ELF-1 (cell line): ENCODE results near the gene LRP2BP.

ENCODE experiments used
- DNase-seq: peaks from one replicate; pipeline ENCODE4 v3.0.0-alpha.2; 2016; ENCODE audit warnings: low read depth, low spot score

LRP2BP gene

GRCh38 chr4:185395238-185395955, at the start of gene LRP2BP:
Gene LRP2BP (minus strand): TSS chr4:185395924. CDS start chr4:185378186, 17,738 bp downstream.
- no peak for DNase-seq

- no peak for DNase-seq
These were observed 49.5 kb upstream of the LRP2BP start for GRCh38 chr4:185445209-185445608.

GRCh38 chr4:185441479-185441878, 45.8 kb upstream of the LRP2BP start:
- DNase-seq = no peak

GRCh38 chr4:185437809-185438208, 42.1 kb upstream of the LRP2BP start:
- DNase-seq = no peak

DNA sequence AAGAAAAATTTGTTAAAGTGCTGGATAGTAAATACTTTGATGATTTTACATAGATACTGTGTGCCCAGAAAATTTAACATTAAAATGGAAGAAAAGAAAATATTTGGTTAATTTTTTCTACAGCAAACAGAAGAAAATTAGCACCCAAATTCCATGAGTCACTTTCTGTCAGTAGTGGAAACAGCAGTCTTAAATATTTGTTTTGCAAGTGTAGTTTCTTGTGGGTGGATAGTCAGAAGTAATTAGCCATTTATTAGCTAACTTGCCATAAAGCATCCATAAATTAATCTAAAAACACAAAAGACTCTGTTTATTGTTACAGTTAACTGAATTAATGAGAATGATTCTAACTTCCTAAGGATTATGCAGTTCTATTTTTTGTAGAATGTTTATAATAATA, 39.7 kb upstream of the LRP2BP start:
- DNase-seq = no peak

GRCh38 chr4:185429660-185430059, 33.9 kb upstream of the LRP2BP start:
- DNase-seq = peak; percentile 5

GRCh38 chr4:185426960-185427688, 31.4 kb upstream of the LRP2BP start:
- no peak for DNase-seq

DNA sequence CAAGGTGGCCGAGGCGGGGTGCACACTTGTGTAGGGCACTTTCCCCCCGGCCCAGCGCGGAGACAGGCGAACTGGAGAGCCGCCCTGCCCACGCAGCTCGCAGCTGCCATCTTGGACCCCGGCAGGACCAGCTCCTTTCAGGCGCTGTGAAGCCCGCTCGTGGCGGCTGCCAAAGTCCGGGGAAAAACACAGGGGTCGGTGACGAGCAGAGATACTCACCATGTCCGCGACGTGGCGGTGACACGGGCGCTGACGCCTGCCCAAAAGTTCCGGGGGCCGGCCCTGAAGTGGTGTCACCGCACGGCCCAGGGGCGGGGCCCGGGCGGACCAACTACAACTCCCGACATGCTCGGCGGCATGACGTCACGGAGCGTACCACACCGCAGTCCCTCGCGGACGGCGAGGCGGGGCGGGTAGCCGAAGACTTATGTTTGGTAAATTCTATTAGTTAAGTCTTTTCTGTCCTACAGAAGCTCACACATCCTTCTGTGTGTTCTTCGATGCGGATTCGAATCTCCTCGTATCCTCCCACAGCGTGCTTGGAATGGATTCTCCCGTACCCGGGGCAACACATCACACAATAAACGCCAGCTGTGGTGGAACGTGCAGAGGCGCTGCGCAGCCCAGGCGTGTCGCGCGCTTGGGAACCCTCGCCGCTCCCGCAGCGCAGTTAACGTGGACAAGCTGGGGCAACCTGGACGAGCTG, 30.1 kb upstream of the LRP2BP start, which contains the start of gene UFSP2:
TSS of gene UFSP2 (minus strand) at position 318 of the 706 bp plus-strand sequence. CDS start at position 222, 96 bp downstream.
- DNase-seq = peak; percentile 94

GRCh38 chr4:185424905-185425646, 29.4 kb upstream of the LRP2BP start:
- no peak for DNase-seq

DNA sequence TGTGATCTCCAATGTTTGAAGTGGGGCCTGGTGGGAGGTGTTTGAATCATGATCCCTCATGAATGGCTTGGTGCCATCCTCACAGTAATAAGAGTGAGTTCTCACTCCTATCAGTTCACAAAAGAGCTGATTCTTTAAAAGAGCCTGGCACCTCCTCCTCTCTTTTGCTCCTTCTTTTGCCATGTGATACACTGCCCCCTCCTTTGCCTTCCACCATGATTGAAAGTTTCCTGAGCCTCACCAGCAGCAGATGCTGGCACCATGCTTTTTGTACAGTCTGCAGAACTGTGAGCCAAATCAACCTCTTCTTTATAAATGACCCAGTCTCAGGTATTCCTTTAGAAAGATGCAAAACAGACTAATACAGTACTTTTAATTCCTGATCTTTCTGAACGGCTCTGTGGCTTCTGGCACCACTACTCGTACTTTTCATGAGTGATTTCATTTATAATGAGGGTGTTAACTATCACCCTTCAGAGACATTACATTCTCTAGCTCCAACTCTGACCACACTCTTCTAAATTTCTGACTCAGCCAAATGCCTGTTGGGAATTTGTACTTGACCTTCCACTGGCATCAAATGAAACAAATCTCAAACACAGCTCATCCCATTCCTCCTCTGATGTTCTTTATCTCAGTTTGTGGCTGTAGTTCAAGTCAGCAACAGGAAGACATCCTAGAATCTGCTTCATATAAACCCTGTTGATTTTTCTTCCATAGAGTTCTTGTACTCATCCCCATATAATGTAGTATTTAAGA, 25.8 kb upstream of the LRP2BP start:
- no peak for DNase-seq

DNA sequence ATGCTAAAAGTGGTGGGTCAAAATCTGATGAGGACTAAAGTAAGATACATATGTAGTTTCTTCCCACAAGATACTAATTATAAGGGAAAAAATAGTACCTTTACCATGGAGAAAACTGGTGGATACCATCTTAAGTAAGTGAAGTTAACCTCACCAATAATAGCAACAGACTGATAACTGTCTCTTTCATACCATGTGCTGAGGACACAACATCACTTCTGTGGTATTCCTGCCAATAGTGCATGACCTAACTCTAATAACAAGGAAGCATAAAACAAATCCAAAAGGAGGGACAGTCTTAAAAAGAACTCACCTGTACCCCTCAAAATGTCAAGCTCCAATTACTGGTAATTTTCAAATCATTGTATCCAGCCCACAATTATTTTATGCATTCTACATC, 21.2 kb upstream of the LRP2BP start:
- DNase-seq = no peak

DNA sequence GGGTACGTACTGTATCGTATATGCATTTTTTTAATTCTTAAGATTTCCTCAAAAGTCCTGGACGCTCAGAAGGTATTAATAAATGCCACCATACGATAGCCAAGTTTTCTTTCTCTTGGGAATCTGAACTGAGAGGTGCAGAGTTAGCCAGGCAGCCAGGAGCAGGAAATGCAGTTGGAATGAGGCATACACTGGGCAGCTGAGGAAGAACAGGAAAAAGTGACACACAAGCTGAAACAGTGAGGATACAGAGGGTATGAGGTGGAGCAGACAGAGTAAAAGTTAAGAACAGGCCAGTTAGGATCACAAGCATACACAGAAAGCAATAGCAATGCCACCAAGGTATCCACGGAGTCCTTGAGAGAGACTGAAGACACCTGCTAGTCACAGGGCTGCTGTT, 16.7 kb upstream of the LRP2BP start:
- DNase-seq = no peak

- DNase-seq = no peak
These were observed 16.1 kb upstream of the LRP2BP start for GRCh38 chr4:185411849-185412248.

DNA sequence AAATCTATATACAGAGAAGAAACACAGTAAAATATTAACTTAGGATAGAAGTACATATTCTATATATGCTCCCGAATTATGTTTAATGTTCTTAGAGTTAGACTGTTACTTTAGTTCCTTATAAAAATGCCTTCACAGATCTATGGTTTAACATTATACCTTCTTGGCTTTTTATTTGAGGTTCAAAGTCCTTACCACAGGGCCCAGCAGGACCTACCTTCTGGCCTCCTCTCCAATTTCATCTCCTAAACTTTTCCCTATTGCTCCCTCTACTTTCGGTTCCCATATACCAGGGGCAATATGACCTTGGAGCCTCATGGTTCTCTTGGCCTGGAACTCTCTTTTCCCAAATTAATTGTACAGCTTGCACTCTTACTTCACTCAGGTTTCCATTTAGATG, 12.7 kb upstream of the LRP2BP start:
- no peak for DNase-seq

- DNase-seq = no peak
These were observed 9.7 kb upstream of the LRP2BP start for GRCh38 chr4:185405296-185405999.

- DNase-seq = no peak
These were observed 8.3 kb upstream of the LRP2BP start for GRCh38 chr4:185404031-185404430.

GRCh38 chr4:185399466-185399865, 3.7 kb upstream of the LRP2BP start:
- no peak for DNase-seq

DNA sequence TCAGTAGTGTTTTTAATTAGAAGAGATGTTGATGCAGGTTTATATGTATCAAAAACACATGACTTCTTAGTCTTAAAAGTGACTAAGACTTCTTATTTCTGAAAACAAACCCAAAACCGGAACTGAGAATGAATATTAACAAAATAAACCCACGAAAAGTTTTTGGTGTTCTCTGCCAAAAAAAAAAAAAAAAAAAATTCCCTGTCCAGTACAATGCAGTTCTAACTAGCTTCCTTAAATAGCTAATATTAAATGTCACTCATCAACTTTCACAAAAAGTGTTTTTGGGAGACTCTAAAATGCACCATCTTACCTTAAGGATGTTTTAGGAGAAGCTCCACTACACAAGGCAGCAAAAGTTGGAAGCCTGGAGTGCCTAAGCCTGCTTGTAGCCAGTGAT, 2.9 kb upstream of the LRP2BP start:
- no peak for DNase-seq

GRCh38 chr4:185396724-185397385, 1.1 kb upstream of the LRP2BP start, which contains the start of gene ANKRD37:
Gene ANKRD37 (plus strand): TSS chr4:185396841. CDS start chr4:185396924, 83 bp downstream.
- DNase-seq = no peak
